ENCODE measurements around the gene GJB2. TPM values are rescaled to one million over a fixed set of nuclear protein-coding genes. Genes with fewer than 3 reads are reported as not detected.

The GJB2 gene
- total and polyA plus RNA-seq, 2 of the 8 experiments (the other 6 are each of a cell fraction or from before 2014, with no cell fraction given), result 0.20 to 0.21 TPM

DNA sequence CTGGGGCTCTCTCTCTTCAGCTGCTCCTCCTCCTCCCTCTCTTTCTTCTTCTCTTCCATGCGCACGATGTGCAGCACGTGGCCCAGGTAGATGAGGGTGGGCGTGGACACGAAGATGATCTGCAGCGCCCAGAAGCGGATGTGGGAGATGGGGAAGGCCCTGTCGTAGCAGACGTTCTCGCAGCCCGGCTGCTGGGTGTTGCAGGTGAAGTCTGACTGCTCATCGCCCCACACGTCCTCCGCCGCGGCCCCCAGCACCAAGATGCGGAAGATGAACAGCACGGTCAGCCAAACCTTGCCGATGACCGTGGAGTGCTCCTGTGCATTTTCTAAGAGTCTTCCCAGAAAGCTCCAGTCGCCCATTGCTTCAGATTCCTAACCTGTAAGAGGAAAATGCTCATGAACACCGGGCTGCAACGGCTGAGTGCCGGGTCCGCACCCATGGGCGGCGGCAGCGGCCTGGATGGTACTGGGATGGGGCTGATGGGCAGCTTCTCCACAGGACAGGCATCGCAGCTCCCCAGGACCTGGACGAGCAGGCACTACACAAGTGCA lies 49.7 kb downstream of the GJB2 start:
- Histone ChIP-seq H4K91ac (replicated peaks; ENCODE audit: insufficient read length, low read length) (no peak overlapping the region), H2BK120ac (replicated peaks; ENCODE audit: low read depth, low read length) (no peak overlapping the region), H3K23ac (ENCODE audit: insufficient read length) (no peak overlapping the region), H3K23me2 (ENCODE audit: low read depth, low read length) (no peaks in the 10 kb centered on the region), H3K27me3 (replicated peaks in 1 of 4; ENCODE audit: control insufficient read depth in 3 of 4, extremely low read depth in 1 of 4, insufficient read depth in 3 of 4, low read length in 3 of 4) (peaks cover 0 to 4% (median 2%) of the 10 kb centered on the region in 4 experiments; a peak in 3 of 7 replicates), H3K18ac (ENCODE audit: extremely low read depth, low read length) (no peak overlapping the region), H3K79me1 (ENCODE audit: low read depth, low read length) (no peaks in the 10 kb centered on the region), H3K36me3 (ENCODE audit: control insufficient read depth in 2 of 4, insufficient read depth in 4 of 4, low read length in 3 of 4) (no peaks in the 10 kb centered on the region), H3K27ac (ENCODE audit: low read depth, low read length) (no peak overlapping the region), H4K8ac (ENCODE audit: extremely low read depth, insufficient read depth, low read length) (no peak overlapping the region; the same call in 1 of the 2 replicates), H3K9ac (replicated peaks in 1 of 4; ENCODE audit: extremely low read depth in 1 of 4, low read depth in 3 of 4, low read length in 3 of 4) (no peak overlapping the region), H2BK5ac (ENCODE audit: low read depth, low read length) (no peak overlapping the region), H3K4me3 (ENCODE audit: extremely low read depth in 1 of 4, insufficient read depth in 2 of 4, low read depth in 3 of 4, low read length in 4 of 4) (no peak overlapping the region), H2BK12ac (ENCODE audit: low read depth, low read length) (no peak overlapping the region), H3K14ac (ENCODE audit: insufficient read length) (no peak overlapping the region), H2AFZ (ENCODE audit: low read length) (no peak overlapping the region), H2AK5ac (ENCODE audit: low read depth, low read length) (no peak overlapping the region), H3K4me2 (ENCODE audit: insufficient read depth in 1 of 2, low read depth in 2 of 2, low read length in 2 of 2) (no peak overlapping the region), H3K56ac (replicated peaks; ENCODE audit: insufficient read length, low read depth, low read length) (no peak overlapping the region), H3K4me1 (replicated peaks in 1 of 4; ENCODE audit: control insufficient read depth in 3 of 4, insufficient read depth in 4 of 4, low read length in 3 of 4) (no peaks in the 10 kb centered on the region; a peak in 1 of 7 replicates), H2BK20ac (ENCODE audit: low read length) (no peak overlapping the region), H3K9me3 (ENCODE audit: insufficient read depth in 2 of 2, low read depth in 1 of 2, low read length in 1 of 2) (no peaks in the 10 kb centered on the region), H3K4ac (replicated peaks; ENCODE audit: insufficient read length, low read depth, low read length) (no peak overlapping the region), H3K79me2 (ENCODE audit: control insufficient read depth in 1 of 2, insufficient read depth in 2 of 2, low read length in 2 of 2) (no peaks in the 10 kb centered on the region), H4K5ac (ENCODE audit: insufficient read length, low read depth, low read length) (no peak overlapping the region), H4K20me1 (replicated peaks in 1 of 2; ENCODE audit: control insufficient read depth in 1 of 2, insufficient read depth in 2 of 2, low read length in 2 of 2) (no peaks in the 10 kb centered on the region), H2BK15ac (ENCODE audit: low read length) (no peak overlapping the region)
- ChIA-PET POLR2A (ENCODE audit: partially characterized antibody) (no interaction called here), CTCF (ENCODE audit: partially characterized antibody) (interaction anchor here (0.9 to 3.1 kb wide), 8 partner anchors 9 to 158 kb away, joined by 3 to 12 read pairs (median 4); no protein-coding TSS in a partner anchor)
- FAIRE-seq (no peak), DNase-seq (ENCODE audit: low read depth in 1 of 2, low spot score in 2 of 2) (no peak)
- TF ChIP-seq ZNF274 (IDR thresholded peaks at IDR 0.05; ENCODE audit: borderline replicate concordance, extremely low read depth, low read length) (no peak), TBP (IDR thresholded peaks at IDR 0.05; ENCODE audit: low read depth, low read length) (no peak)
- WGBS, 2 experiments (ENCODE audit: extremely low coverage in 1 of 2, insufficient coverage in 1 of 2, insufficient read length in 1 of 2, insufficient replicate concordance in 2 of 2, low coverage in 1 of 2, low lambda C conversion rate in 2 of 2, missing lambda C conversion rate in 1 of 2), result 95% methylated on average over 30 of the region's 30 CpGs; no CpG with 5 or more reads in 1 of the 2 experiments
